GM12874 (cell line): ENCODE results near the gene TH.

Experiments used
- CTCF ChIP-seq: IDR thresholded peaks from 2 replicates; pipeline ENCODE4 v1.5.1; 2011; ENCODE audit warnings: low read depth, mild to moderate bottlenecking, control low read depth, low read length, moderate library complexity; ENCODE audit not compliant: insufficient read depth

The TH gene

GRCh38 chr11:2157294-2158040 lies 14.1 kb downstream of the TH start:
- TF ChIP-seq CTCF: no peak

- TF ChIP-seq CTCF: peak; percentile 90
Measured at GRCh38 chr11:2156416-2157182, 15.0 kb downstream of the TH start.

- no peak for TF ChIP-seq CTCF
Measured at GRCh38 chr11:2155511-2155910, 16.1 kb downstream of the TH start.

GRCh38 chr11:2154889-2155288 lies 16.7 kb downstream of the TH start:
- no peak for TF ChIP-seq CTCF

GRCh38 chr11:2154195-2154585 lies 17.4 kb downstream of the TH start:
- TF ChIP-seq CTCF: no peak

- no peak for TF ChIP-seq CTCF
Measured at GRCh38 chr11:2153581-2154194, 17.9 kb downstream of the TH start.

- peak; percentile 75 for TF ChIP-seq CTCF
Measured at GRCh38 chr11:2151500-2152257, 19.9 kb downstream of the TH start.
